GM12878 (cell line): ENCODE results near the gene A3GALT2. TPM values are rescaled to one million over a fixed set of nuclear protein-coding genes. Genes with fewer than 3 reads are reported as not detected.

Experiments used
- ATAC-seq: fragments of 200-7000 bp; cut with Tn5 transposase; 3 replicates; pipeline ENCODE4 v1.9.1; 2020; ENCODE audit warnings: mild to moderate bottlenecking, moderate library complexity
- BruUV-seq: library from RNA; stranded (reverse); fragments of 400-500 nt; replicated peaks from 2 replicates; lab custom pipeline; 2021; lab: Mats Ljungman, UMichigan
- CTCF ChIA-PET: fragments of 300-600 bp; sonication (Branson Sonifier 250); formaldehyde crosslinking; extraction: SDS; loops from one replicate; lab custom pipeline; 2021; ENCODE audit warnings: inconsistent platforms; lab: Yijun Ruan, JAX
- POLR2A ChIA-PET: fragments of 350-600 bp; formaldehyde crosslinking; extraction: SDS; loops from one replicate; lab custom pipeline; 2021; ENCODE audit warnings: inconsistent platforms; lab: Charles Lee
- RAD21 ChIA-PET: fragments of 300-600 bp; sonication (Branson Sonifier 250); formaldehyde crosslinking; loops from one replicate; lab custom pipeline; 2023; ENCODE audit warnings: antibody characterized with exemption; ENCODE audit not compliant: unreplicated experiment; lab: Charles Lee
- SMC1A ChIA-PET: fragments of 300-600 bp; sonication (Branson Sonifier 250); formaldehyde crosslinking; loops from one replicate; lab custom pipeline; 2023; ENCODE audit not compliant: unreplicated experiment, uncharacterized antibody; lab: Charles Lee
- DNase-seq: peaks from one replicate; pipeline ENCODE4 v3.0.0-alpha.2; 2011; ENCODE audit warnings: low read depth, low spot score
- FAIRE-seq: peaks from 3 replicates; lab custom pipeline; 2011; peaks lifted over from hg19 to GRCh38; lab: Jason Lieb, UNC
- H2AFZ ChIP-seq: 2 replicates; pipeline ENCODE4 v1.6.0; 2011; ENCODE audit warnings: low read depth, low read length, control low read depth; ENCODE audit not compliant: control insufficient read depth
- H3K27ac ChIP-seq: 2 replicates; pipeline ENCODE4 v1.5.1; 2011; ENCODE audit warnings: control low read depth; ENCODE audit not compliant: control insufficient read depth, insufficient read depth
- H3K27me3 ChIP-seq, 2 experiments: replicated peaks in 1 of 2; 2 replicates each; pipeline versions ENCODE4 v1.6.0 to v1.6.1; 2011; ENCODE audit warnings: low read length in 1 of 2; ENCODE audit not compliant: control insufficient read depth in 2 of 2, insufficient read depth in 2 of 2
- H3K36me3 ChIP-seq, 2 experiments: 2 replicates each; pipeline ENCODE4 v1.5.1; 2011; ENCODE audit warnings: low read length in 1 of 2; ENCODE audit not compliant: control insufficient read depth in 2 of 2, insufficient read depth in 2 of 2
- H3K4me1 ChIP-seq: 2 replicates; pipeline ENCODE4 v1.6.1; 2011; ENCODE audit warnings: mild to moderate bottlenecking, low read length, moderate library complexity, mixed read lengths; ENCODE audit not compliant: control insufficient read depth, insufficient read depth
- H3K4me2 ChIP-seq: 2 replicates; pipeline ENCODE4 v1.6.0; 2011; ENCODE audit warnings: control low read depth; ENCODE audit not compliant: control insufficient read depth, insufficient read depth
- H3K4me3 ChIP-seq: fragments of 200-600 bp; sonication (generic); 2 replicates; pipeline ENCODE4 v1.5.1; 2016
- H3K79me2 ChIP-seq: 2 replicates; pipeline ENCODE4 v1.6.0; 2011; ENCODE audit warnings: low read length; ENCODE audit not compliant: control insufficient read depth, insufficient read depth
- H3K9ac ChIP-seq: 2 replicates; pipeline ENCODE4 v1.8.0; 2011; ENCODE audit warnings: low read length, control low read depth, mixed read lengths; ENCODE audit not compliant: control insufficient read depth, insufficient read depth
- H3K9me3 ChIP-seq: replicated peaks from 3 replicates; pipeline ENCODE4 v1.5.1; 2011; ENCODE audit warnings: mild to moderate bottlenecking, low read length; ENCODE audit not compliant: control insufficient read depth, insufficient read depth
- H4K20me1 ChIP-seq: 2 replicates; pipeline ENCODE4 v1.6.0; 2011; ENCODE audit not compliant: control insufficient read depth, insufficient read depth
- ASH2L ChIP-seq: fragments of 300-600, 200-600 bp; sonication (generic); IDR thresholded peaks from 2 replicates; pipeline ENCODE4 v1.6.1; 2017; ENCODE audit warnings: low read depth, mild to moderate bottlenecking, borderline replicate concordance
- BACH1 ChIP-seq: fragments of 450-650 bp; IDR thresholded peaks from 2 replicates; pipeline ENCODE4 v1.6.1; 2017; ENCODE audit warnings: mild to moderate bottlenecking, borderline replicate concordance
- DPF2 ChIP-seq: fragments of 450-650 bp; IDR thresholded peaks from 2 replicates; pipeline ENCODE4 v1.6.1; 2017; ENCODE audit warnings: mild to moderate bottlenecking
- GATAD2B ChIP-seq: fragments of 450-650 bp; conservative IDR thresholded peaks from 2 replicates; pipeline ENCODE4 v1.6.1; 2017; ENCODE audit warnings: low read depth, mild to moderate bottlenecking, moderate library complexity
- IKZF1 ChIP-seq: fragments of 450-650 bp; conservative IDR thresholded peaks from 2 replicates; pipeline ENCODE4 v1.6.1; 2017; ENCODE audit warnings: antibody characterized with exemption, mild to moderate bottlenecking
- IRF4 ChIP-seq: IDR thresholded peaks from 2 replicates; pipeline ENCODE4 v1.6.1; 2011; ENCODE audit warnings: low read depth, low read length
- JUNB ChIP-seq: IDR thresholded peaks from 2 replicates; pipeline ENCODE4 v1.6.1; 2016; ENCODE audit warnings: antibody characterized with exemption, mild to moderate bottlenecking
- LARP7 ChIP-seq: fragments of 450-650 bp; IDR thresholded peaks from 2 replicates; pipeline ENCODE4 v1.6.1; 2017; ENCODE audit warnings: mild to moderate bottlenecking
- MEF2A ChIP-seq: IDR thresholded peaks from 2 replicates; pipeline ENCODE4 v1.6.1; 2011; ENCODE audit warnings: low read depth, mild to moderate bottlenecking, low read length, moderate library complexity; ENCODE audit not compliant: insufficient read depth
- POLR2AphosphoS2 ChIP-seq: IDR thresholded peaks from 2 replicates; pipeline ENCODE4 v1.6.1; 2011; ENCODE audit warnings: low read depth, mild to moderate bottlenecking, low read length, improper control_type of control experiment, moderate library complexity
- SMARCA5 ChIP-seq: fragments of 450-650 bp; IDR thresholded peaks from 2 replicates; pipeline ENCODE4 v1.6.1; 2017; ENCODE audit warnings: mild to moderate bottlenecking
- ZSCAN29 ChIP-seq: fragments of 450-650 bp; IDR thresholded peaks from 2 replicates; pipeline ENCODE4 v1.6.1; 2017; ENCODE audit warnings: mild to moderate bottlenecking, moderate library complexity
- WGBS: methylation state at CpG from one replicate; pipeline ENCODE4 v1.1.6; 2016; ENCODE audit warnings: low lambda C conversion rate; ENCODE audit not compliant: insufficient replicate concordance, insufficient coverage; ENCODE audit errors: missing lambda C conversion rate; 5-methylcytosine and 5-hydroxymethylcytosine counted together
- in situ Hi-C: fragments of 300-500 bp; cut with MboI; formaldehyde crosslinking; loops from 9 replicates; pipeline ENCODE4 v1.14.3; 2018; ENCODE audit warnings: mixed read lengths
- intact Hi-C: fragments of 100-400 bp; cut with micrococcal nuclease; formaldehyde crosslinking; loops from one replicate; pipeline ENCODE4 v1.14.2; 2022; ENCODE audit not compliant: unreplicated experiment
- polyA plus RNA-seq, 11 experiments: library from polyadenylated mRNA; depleted of rRNA in 4 of 11; unstranded in 6 of 11; stranded (reverse) in 5 of 11; fragments of >200 nt; fragmentation: Nextera tagmentation in 4 of 11; fragmentation: Illumina TruSeq in 1 of 11; extraction: Ambion mirVana in 4 of 11; extraction: Trizol in 1 of 11; gene quantifications; 1 replicate in 1 of 11; 2 replicates in 10 of 11; pipeline versions ENCODE4 v1.2.1 to v1.2.3, GENCODE V29; 2011 to 2016; ENCODE audit warnings: inconsistent platforms in 2 of 11, missing spikeins in 2 of 11, low read depth in 1 of 11
- total RNA-seq, 4 experiments: library from RNA; depleted of rRNA in 3 of 4; stranded (reverse); fragments of >200 nt in 3 of 4; fragmentation: Illumina TruSeq in 1 of 4; extraction: Trizol in 1 of 4; gene quantifications; 2 replicates each; pipeline versions ENCODE4 v1.2.1 to v1.2.3, GENCODE V29; 2013 to 2021
- TF ChIP-seq, protein P1 (sequence below): fragments of 450-650 bp; IDR thresholded peaks from 2 replicates; pipeline ENCODE4 v1.6.1; 2017; ENCODE audit warnings: antibody characterized with exemption, mild to moderate bottlenecking, moderate library complexity
- TF ChIP-seq, protein P2 (sequence below): fragments of 450-650 bp; conservative IDR thresholded peaks from 2 replicates; pipeline ENCODE4 v1.6.1; 2017; ENCODE audit warnings: mild to moderate bottlenecking, moderate library complexity

The A3GALT2 gene
- total and polyA plus RNA-seq, 10 of the 15 experiments (the other 5 are each of a cell fraction or from before 2014, with no cell fraction given) = not detected

DNA sequence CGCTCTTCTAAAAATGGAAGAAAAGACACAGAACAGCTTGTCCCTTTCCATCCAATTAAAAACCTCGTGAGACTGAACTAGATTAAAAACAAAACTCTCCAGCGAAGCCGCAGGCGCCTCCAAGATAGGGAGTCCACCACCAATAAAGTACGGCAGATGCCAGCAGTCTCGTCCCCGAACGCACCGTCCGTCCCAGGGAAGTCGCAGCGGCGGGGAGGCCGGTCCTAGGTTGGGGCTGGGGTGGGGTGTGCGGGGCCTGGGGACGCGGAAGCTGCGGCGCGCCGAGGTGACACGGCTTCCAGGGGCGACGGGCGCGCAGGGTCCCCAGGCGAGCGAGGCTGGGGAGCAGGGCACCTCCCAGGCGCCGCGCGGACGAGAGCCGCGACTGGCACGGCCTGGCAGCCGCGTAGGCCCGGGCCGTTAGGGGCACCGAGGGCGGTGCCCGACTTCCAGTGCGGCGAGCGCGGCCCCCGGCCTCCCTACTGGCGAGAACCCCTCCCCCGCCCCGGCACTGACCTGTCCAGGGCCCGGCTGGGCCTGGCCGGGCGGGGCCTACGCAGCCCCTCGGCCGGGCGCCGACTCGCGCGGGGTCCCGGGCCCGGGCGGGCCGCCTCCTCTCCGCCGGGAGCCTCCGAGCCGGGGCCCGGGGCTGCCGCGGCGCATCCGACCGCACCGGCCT lies 28.3 kb upstream of the A3GALT2 start:
- peak overlapping the region; percentile 23; the same call in 1 of the 2 replicates for H2AFZ ChIP-seq
- peaks cover 18% of the 10 kb centered on the region for H3K4me1 ChIP-seq
- no TSS peak for BruUV-seq
- WGBS = 1% methylated on average over 35 of the region's 78 CpGs
- ChIA-PET RAD21 (interaction anchor here (1.5 kb wide), 1 partner anchor 11 kb away, joined by 7 read pairs; no protein-coding TSS in a partner anchor), POLR2A (interaction anchor here (0.6 to 2.0 kb wide), 7 partner anchors 9 to 251 kb away, joined by 3 to 11 read pairs (median 5); no protein-coding TSS in a partner anchor), SMC1A (interaction anchor here (0.7 to 3.6 kb wide), 6 partner anchors 13 to 223 kb away, joined by 3 to 16 read pairs (median 4); no protein-coding TSS in a partner anchor), CTCF (interaction anchor here (1.1 kb wide), 2 partner anchors 54 to 123 kb away, joined by 3 to 5 read pairs; partner anchors contain the start of gene ZSCAN20)
- no peaks in the 10 kb centered on the region; the same call in 1 of the 2 replicates for H4K20me1 ChIP-seq
- peak overlapping the region; percentile 90 for H3K4me2 ChIP-seq
- no peaks in the 10 kb centered on the region for H3K9me3 ChIP-seq
- no peaks in the 10 kb centered on the region for H3K36me3 ChIP-seq
- peak; percentile 40 for ATAC-seq
- peak overlapping the region; percentile 92 for H3K4me3 ChIP-seq
- TF ChIP-seq BACH1 (0 out of 2 replicates have a peak, but pooled peaks have one; percentile 44), IKZF1 (peak; percentile 33), MEF2A (no peak), DPF2 (peak; percentile 19; the same call in 1 of the 2 replicates), ASH2L (0 out of 2 replicates have a peak, but pooled peaks have one; percentile 56), POLR2AphosphoS2 (0 out of 2 replicates have a peak, but pooled peaks have one; percentile 9), SMARCA5 (peak; percentile 41; the same call in 1 of the 2 replicates), JUNB (no peak), ZSCAN29 (0 out of 2 replicates have a peak, but pooled peaks have one; percentile 34), GATAD2B (peak; percentile 83), IRF4 (no peak), LARP7 (peak; percentile 91)
- TF ChIP-seq, protein P1, sequence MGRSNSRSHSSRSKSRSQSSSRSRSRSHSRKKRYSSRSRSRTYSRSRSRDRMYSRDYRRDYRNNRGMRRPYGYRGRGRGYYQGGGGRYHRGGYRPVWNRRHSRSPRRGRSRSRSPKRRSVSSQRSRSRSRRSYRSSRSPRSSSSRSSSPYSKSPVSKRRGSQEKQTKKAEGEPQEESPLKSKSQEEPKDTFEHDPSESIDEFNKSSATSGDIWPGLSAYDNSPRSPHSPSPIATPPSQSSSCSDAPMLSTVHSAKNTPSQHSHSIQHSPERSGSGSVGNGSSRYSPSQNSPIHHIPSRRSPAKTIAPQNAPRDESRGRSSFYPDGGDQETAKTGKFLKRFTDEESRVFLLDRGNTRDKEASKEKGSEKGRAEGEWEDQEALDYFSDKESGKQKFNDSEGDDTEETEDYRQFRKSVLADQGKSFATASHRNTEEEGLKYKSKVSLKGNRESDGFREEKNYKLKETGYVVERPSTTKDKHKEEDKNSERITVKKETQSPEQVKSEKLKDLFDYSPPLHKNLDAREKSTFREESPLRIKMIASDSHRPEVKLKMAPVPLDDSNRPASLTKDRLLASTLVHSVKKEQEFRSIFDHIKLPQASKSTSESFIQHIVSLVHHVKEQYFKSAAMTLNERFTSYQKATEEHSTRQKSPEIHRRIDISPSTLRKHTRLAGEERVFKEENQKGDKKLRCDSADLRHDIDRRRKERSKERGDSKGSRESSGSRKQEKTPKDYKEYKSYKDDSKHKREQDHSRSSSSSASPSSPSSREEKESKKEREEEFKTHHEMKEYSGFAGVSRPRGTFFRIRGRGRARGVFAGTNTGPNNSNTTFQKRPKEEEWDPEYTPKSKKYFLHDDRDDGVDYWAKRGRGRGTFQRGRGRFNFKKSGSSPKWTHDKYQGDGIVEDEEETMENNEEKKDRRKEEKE = 0 out of 2 replicates have a peak, but pooled peaks have one; percentile 15
- TF ChIP-seq, protein P2, sequence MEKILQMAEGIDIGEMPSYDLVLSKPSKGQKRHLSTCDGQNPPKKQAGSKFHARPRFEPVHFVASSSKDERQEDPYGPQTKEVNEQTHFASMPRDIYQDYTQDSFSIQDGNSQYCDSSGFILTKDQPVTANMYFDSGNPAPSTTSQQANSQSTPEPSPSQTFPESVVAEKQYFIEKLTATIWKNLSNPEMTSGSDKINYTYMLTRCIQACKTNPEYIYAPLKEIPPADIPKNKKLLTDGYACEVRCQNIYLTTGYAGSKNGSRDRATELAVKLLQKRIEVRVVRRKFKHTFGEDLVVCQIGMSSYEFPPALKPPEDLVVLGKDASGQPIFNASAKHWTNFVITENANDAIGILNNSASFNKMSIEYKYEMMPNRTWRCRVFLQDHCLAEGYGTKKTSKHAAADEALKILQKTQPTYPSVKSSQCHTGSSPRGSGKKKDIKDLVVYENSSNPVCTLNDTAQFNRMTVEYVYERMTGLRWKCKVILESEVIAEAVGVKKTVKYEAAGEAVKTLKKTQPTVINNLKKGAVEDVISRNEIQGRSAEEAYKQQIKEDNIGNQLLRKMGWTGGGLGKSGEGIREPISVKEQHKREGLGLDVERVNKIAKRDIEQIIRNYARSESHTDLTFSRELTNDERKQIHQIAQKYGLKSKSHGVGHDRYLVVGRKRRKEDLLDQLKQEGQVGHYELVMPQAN = peak; percentile 45
- H3K27me3 ChIP-seq = no peaks in the 10 kb centered on the region
- intact Hi-C loops (loop anchor here (10.0 kb wide), 1 partner anchor 224 kb away; no protein-coding TSS in a partner anchor), in situ Hi-C loops (no loop called here)
- H3K27ac ChIP-seq = peak overlapping the region; percentile 81
- H3K79me2 ChIP-seq = peaks cover 59% of the 10 kb centered on the region
- DNase-seq = no peak
- no peak for FAIRE-seq
- peak overlapping the region; percentile 82 for H3K9ac ChIP-seq
